ENCODE measurements around the gene SMARCA4.
"Not testable (repeated sequence)": the region's sequence is repeated elsewhere in the genome, so short reads cannot be mapped to it uniquely, and the experiment has no call there.

The SMARCA4 gene

GRCh38 chr19:10992174-10992573, 31.3 kb downstream of the SMARCA4 start:
- H2BK12ac ChIP-seq (ENCODE audit: low read length); H4K12ac ChIP-seq (ENCODE audit: low read depth, low read length); H3K14ac ChIP-seq (ENCODE audit: low read length); H3K4me3 ChIP-seq (ENCODE audit: low read depth, low read length); H2AK5ac ChIP-seq (ENCODE audit: low read length); H3K27ac ChIP-seq (ENCODE audit: low read depth, low read length); H3K79me2 ChIP-seq (ENCODE audit: control insufficient read depth, insufficient read depth, low read length, poor library complexity); H3K79me1 ChIP-seq (ENCODE audit: low read length); H3K9ac ChIP-seq (ENCODE audit: low read length); H2AFZ ChIP-seq (ENCODE audit: insufficient read depth, low read length, poor library complexity); H3K23ac ChIP-seq (ENCODE audit: low read length); H3K18ac ChIP-seq (ENCODE audit: low read length); DNase-seq; H2BK120ac ChIP-seq (ENCODE audit: insufficient read depth, low read length, poor library complexity); H4K91ac ChIP-seq (ENCODE audit: low read depth, low read length); H3K9me3 ChIP-seq (ENCODE audit: insufficient read depth, low read depth, low read length); H2BK5ac ChIP-seq (ENCODE audit: low read depth, low read length, poor library complexity); H3K4me1 ChIP-seq (ENCODE audit: control insufficient read depth in 1 of 2, insufficient read depth in 2 of 2, low read length in 2 of 2); H3K4me2 ChIP-seq (ENCODE audit: low read length); H3K4ac ChIP-seq (ENCODE audit: low read depth, low read length); H3K27me3 ChIP-seq (ENCODE audit: insufficient read depth, low read length); H4K8ac ChIP-seq (ENCODE audit: low read depth, low read length): not testable (repeated sequence)
- H3K36me3 ChIP-seq (ENCODE audit: control insufficient read depth in 1 of 2, insufficient read depth in 2 of 2, low read length in 2 of 2): peaks cover 69 to 75% of the 10 kb centered on the region in 2 experiments
- no CpG with 5 or more reads among the region's 6 CpGs for WGBS (ENCODE audit: extremely low coverage, insufficient coverage, insufficient read length)

DNA sequence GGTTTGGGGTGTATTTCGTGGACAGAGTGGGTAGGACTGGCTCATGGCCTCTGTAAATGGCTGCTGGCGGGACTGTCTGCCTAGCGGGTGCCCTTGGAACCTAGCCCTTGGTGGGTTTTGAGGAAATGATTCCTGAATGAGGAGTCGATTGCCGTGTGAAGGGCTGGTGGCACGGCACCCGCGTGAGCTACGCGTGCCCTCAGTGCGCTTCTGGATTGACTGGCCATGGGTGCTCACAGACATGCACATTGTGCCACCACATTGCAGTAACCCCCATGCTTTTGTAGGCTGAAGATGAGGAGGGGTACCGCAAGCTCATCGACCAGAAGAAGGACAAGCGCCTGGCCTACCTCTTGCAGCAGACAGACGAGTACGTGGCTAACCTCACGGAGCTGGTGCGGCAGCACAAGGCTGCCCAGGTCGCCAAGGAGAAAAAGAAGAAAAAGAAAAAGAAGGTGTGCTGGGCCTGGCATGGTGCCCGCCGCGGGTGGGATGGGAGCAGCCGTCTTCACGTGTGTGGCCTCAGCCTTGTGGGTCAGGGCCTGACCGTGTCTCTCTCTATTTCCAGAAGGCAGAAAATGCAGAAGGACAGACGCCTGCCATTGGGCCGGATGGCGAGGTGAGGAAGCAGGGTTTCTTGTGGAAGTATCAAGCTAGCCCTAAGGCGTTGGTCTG, 35.2 kb downstream of the SMARCA4 start:
- Histone ChIP-seq H3K23ac (ENCODE audit: low read length) (no peak overlapping the region), H2BK5ac (ENCODE audit: low read depth, low read length, poor library complexity) (no peak overlapping the region), H3K4me2 (ENCODE audit: low read length) (no peak overlapping the region), H3K14ac (ENCODE audit: low read length) (no peak overlapping the region), H2AK5ac (ENCODE audit: low read length) (no peak overlapping the region), H4K8ac (ENCODE audit: low read depth, low read length) (no peak overlapping the region), H3K4me3 (ENCODE audit: low read depth, low read length) (no peak overlapping the region), H3K36me3 (ENCODE audit: control insufficient read depth in 1 of 2, insufficient read depth in 2 of 2, low read length in 2 of 2) (peaks cover 62 to 68% of the 10 kb centered on the region in 2 experiments), H3K79me1 (ENCODE audit: low read length) (no peaks in the 10 kb centered on the region), H2BK12ac (ENCODE audit: low read length) (no peak overlapping the region), H3K27ac (ENCODE audit: low read depth, low read length) (no peak overlapping the region), H3K9me3 (ENCODE audit: insufficient read depth, low read depth, low read length) (no peaks in the 10 kb centered on the region), H4K12ac (ENCODE audit: low read depth, low read length) (no peak overlapping the region), H3K4ac (ENCODE audit: low read depth, low read length) (no peak overlapping the region), H3K9ac (ENCODE audit: low read length) (no peak overlapping the region), H3K4me1 (ENCODE audit: control insufficient read depth in 1 of 2, insufficient read depth in 2 of 2, low read length in 2 of 2) (no peaks in the 10 kb centered on the region), H2AFZ (ENCODE audit: insufficient read depth, low read length, poor library complexity) (no peak overlapping the region), H3K27me3 (ENCODE audit: insufficient read depth, low read length) (no peaks in the 10 kb centered on the region), H3K18ac (ENCODE audit: low read length) (no peak overlapping the region), H3K79me2 (ENCODE audit: control insufficient read depth, insufficient read depth, low read length, poor library complexity) (no peaks in the 10 kb centered on the region), H4K91ac (ENCODE audit: low read depth, low read length) (no peak overlapping the region), H2BK120ac (ENCODE audit: insufficient read depth, low read length, poor library complexity) (no peak overlapping the region)
- WGBS (ENCODE audit: extremely low coverage, insufficient coverage, insufficient read length): no CpG with 5 or more reads among the region's 29 CpGs
- no peak for DNase-seq

GRCh38 chr19:10998045-10998533, 37.3 kb downstream of the SMARCA4 start:
- Histone ChIP-seq H3K79me2 (ENCODE audit: control insufficient read depth, insufficient read depth, low read length, poor library complexity) (no peaks in the 10 kb centered on the region), H3K4me3 (ENCODE audit: low read depth, low read length) (no peak overlapping the region), H3K4me2 (ENCODE audit: low read length) (no peak overlapping the region), H3K27ac (ENCODE audit: low read depth, low read length) (no peak overlapping the region), H4K91ac (ENCODE audit: low read depth, low read length) (no peak overlapping the region), H3K9ac (ENCODE audit: low read length) (no peak overlapping the region), H2BK5ac (ENCODE audit: low read depth, low read length, poor library complexity) (no peak overlapping the region), H3K4me1 (ENCODE audit: control insufficient read depth in 1 of 2, insufficient read depth in 2 of 2, low read length in 2 of 2) (no peaks in the 10 kb centered on the region), H2AFZ (ENCODE audit: insufficient read depth, low read length, poor library complexity) (no peak overlapping the region), H3K18ac (ENCODE audit: low read length) (no peak overlapping the region), H3K79me1 (ENCODE audit: low read length) (no peaks in the 10 kb centered on the region), H2BK120ac (ENCODE audit: insufficient read depth, low read length, poor library complexity) (no peak overlapping the region), H3K36me3 (ENCODE audit: control insufficient read depth in 1 of 2, insufficient read depth in 2 of 2, low read length in 2 of 2) (peaks cover 64 to 72% of the 10 kb centered on the region in 2 experiments), H3K14ac (ENCODE audit: low read length) (no peak overlapping the region), H3K4ac (ENCODE audit: low read depth, low read length) (no peak overlapping the region), H2AK5ac (ENCODE audit: low read length) (no peak overlapping the region), H3K27me3 (ENCODE audit: insufficient read depth, low read length) (no peaks in the 10 kb centered on the region), H4K8ac (ENCODE audit: low read depth, low read length) (no peak overlapping the region), H3K23ac (ENCODE audit: low read length) (no peak overlapping the region), H4K12ac (ENCODE audit: low read depth, low read length) (no peak overlapping the region), H3K9me3 (ENCODE audit: insufficient read depth, low read depth, low read length) (no peaks in the 10 kb centered on the region), H2BK12ac (ENCODE audit: low read length) (no peak overlapping the region)
- WGBS (ENCODE audit: extremely low coverage, insufficient coverage, insufficient read length): no CpG with 5 or more reads among the region's 6 CpGs
- no peak for DNase-seq

GRCh38 chr19:10998666-10999065, 37.8 kb downstream of the SMARCA4 start:
- Histone ChIP-seq H3K4ac (ENCODE audit: low read depth, low read length) (no peak overlapping the region), H2BK5ac (ENCODE audit: low read depth, low read length, poor library complexity) (no peak overlapping the region), H3K27ac (ENCODE audit: low read depth, low read length) (no peak overlapping the region), H3K36me3 (ENCODE audit: control insufficient read depth in 1 of 2, insufficient read depth in 2 of 2, low read length in 2 of 2) (peaks cover 67 to 75% of the 10 kb centered on the region in 2 experiments), H2AK5ac (ENCODE audit: low read length) (no peak overlapping the region), H3K14ac (ENCODE audit: low read length) (no peak overlapping the region), H4K12ac (ENCODE audit: low read depth, low read length) (no peak overlapping the region), H3K27me3 (ENCODE audit: insufficient read depth, low read length) (no peaks in the 10 kb centered on the region), H3K9ac (ENCODE audit: low read length) (no peak overlapping the region), H2BK12ac (ENCODE audit: low read length) (no peak overlapping the region), H3K9me3 (ENCODE audit: insufficient read depth, low read depth, low read length) (no peaks in the 10 kb centered on the region), H4K91ac (ENCODE audit: low read depth, low read length) (no peak overlapping the region), H3K4me1 (ENCODE audit: control insufficient read depth in 1 of 2, insufficient read depth in 2 of 2, low read length in 2 of 2) (no peaks in the 10 kb centered on the region), H4K8ac (ENCODE audit: low read depth, low read length) (no peak overlapping the region), H2BK120ac (ENCODE audit: insufficient read depth, low read length, poor library complexity) (no peak overlapping the region), H3K4me3 (ENCODE audit: low read depth, low read length) (no peak overlapping the region), H3K79me2 (ENCODE audit: control insufficient read depth, insufficient read depth, low read length, poor library complexity) (no peaks in the 10 kb centered on the region), H3K4me2 (ENCODE audit: low read length) (no peak overlapping the region), H3K23ac (ENCODE audit: low read length) (no peak overlapping the region), H2AFZ (ENCODE audit: insufficient read depth, low read length, poor library complexity) (no peak overlapping the region), H3K18ac (ENCODE audit: low read length) (no peak overlapping the region), H3K79me1 (ENCODE audit: low read length) (no peaks in the 10 kb centered on the region)
- DNase-seq: no peak
- WGBS (ENCODE audit: extremely low coverage, insufficient coverage, insufficient read length): no CpG with 5 or more reads among the region's 7 CpGs

Measured in trophoblast cell (in vitro differentiated cells and primary cell).